Measurements from ENCODE around the gene TMEM235. TPM values are rescaled to one million over a fixed set of nuclear protein-coding genes. Genes with fewer than 3 reads are reported as not detected.

TMEM235 gene
- total RNA-seq, 1 donor from 2014 or later, result not detected

DNA sequence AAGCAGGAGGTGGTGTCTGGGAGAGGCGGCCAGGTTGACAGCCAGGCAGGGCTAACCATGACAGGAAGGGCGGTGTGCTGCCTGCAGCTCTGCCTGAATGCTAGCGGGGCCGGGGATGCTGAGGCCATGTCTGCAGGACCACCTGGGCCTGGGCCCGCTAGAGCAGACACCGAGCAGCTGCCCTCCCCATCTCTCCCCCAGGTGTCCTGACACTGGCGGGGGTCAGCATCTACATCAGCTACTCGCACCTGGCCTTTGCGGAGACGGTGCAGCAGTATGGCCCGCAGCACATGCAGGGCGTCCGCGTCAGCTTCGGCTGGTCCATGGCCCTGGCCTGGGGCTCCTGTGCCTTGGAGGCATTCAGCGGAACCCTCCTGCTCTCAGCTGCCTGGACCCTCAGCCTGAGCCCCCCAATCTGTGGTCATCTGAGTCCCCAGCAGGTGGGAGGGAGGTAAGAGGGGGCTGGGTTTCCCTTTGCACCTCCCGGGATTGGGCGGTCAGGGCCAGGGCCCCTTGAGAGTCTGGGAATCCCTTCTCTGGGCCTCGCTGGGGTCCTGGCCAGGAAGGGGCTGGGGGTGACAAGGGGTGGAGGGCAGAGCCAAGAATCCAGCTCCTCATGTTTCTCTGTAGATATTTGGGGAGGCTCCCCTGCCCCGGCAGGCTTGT is 7.5 kb downstream of the TMEM235 start:
- TF ChIP-seq, protein P1, sequence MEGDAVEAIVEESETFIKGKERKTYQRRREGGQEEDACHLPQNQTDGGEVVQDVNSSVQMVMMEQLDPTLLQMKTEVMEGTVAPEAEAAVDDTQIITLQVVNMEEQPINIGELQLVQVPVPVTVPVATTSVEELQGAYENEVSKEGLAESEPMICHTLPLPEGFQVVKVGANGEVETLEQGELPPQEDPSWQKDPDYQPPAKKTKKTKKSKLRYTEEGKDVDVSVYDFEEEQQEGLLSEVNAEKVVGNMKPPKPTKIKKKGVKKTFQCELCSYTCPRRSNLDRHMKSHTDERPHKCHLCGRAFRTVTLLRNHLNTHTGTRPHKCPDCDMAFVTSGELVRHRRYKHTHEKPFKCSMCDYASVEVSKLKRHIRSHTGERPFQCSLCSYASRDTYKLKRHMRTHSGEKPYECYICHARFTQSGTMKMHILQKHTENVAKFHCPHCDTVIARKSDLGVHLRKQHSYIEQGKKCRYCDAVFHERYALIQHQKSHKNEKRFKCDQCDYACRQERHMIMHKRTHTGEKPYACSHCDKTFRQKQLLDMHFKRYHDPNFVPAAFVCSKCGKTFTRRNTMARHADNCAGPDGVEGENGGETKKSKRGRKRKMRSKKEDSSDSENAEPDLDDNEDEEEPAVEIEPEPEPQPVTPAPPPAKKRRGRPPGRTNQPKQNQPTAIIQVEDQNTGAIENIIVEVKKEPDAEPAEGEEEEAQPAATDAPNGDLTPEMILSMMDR (conservative IDR thresholded peaks at IDR 0.05; ENCODE audit: low read depth, low read length), result no peak
- DNase-seq (ENCODE audit: low read depth), result no peak
- H3K4me3 ChIP-seq (ENCODE audit: low read depth, low read length), result no peak overlapping the region

DNA sequence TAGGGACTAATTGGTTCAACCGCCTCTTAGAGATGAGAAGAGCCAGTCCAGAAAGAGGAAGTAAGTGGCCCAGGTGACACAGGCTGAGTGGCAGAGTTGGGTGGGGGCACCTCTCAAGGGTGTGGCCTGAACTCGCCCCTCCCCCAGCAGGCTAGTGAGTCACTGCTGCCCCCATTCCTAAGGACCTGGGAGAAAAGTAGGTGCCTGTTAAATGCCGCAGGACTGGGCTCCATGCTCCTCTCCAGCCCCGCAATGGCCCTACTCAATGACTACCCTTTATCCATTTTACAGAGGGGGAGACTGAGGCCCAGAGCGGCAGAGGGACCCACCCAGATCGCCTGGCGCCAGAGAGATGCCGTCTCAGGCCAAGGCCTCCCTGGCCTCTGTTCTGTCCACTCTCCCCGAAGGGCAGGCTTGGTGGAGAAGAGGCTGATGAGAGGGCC is 8.1 kb downstream of the TMEM235 start:
- H3K4me3 ChIP-seq (ENCODE audit: low read depth, low read length), result no peak overlapping the region
- TF ChIP-seq, protein P1 (conservative IDR thresholded peaks at IDR 0.05; ENCODE audit: low read depth, low read length), result no peak

DNA sequence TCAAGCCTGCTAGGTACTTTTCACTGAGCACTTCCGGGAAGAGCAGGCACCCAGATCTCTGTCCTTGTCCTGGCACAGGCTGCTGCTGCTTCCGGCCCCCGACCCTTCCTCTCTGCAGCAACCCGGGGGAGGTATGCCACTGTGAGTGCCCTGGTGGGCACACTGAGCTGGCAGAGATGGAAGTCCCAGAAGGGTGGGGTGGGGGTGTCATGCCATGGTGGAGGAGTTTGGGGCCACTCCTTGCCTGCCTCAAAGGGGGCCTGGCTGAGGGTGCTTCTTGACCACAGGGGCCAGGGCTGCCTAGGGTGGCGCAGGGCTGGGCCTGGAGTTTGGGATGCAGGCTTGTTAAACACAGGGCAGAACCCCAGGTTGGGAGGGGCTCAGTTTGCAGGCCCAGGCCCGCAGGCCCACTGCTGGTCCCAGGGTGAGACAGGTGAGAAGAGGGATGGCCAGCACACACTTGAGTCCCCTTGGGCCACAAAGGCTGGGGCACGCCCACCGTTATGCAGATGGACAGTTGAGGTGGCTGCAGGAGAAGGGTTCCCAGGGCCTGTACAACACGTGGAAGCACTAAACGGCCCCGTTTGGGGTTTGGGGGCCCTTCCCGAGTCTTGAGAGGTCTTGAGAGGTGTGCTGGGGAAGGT is 8.7 kb downstream of the TMEM235 start:
- DNase-seq (ENCODE audit: low read depth), result no peak
- TF ChIP-seq, protein P1 (conservative IDR thresholded peaks at IDR 0.05; ENCODE audit: low read depth, low read length), result no peak
- H3K4me3 ChIP-seq (ENCODE audit: low read depth, low read length), result no peak overlapping the region

More for the DNA sequence above, 8.1 kb downstream of the TMEM235 start:
- DNase-seq (ENCODE audit: low read depth), result no peak

DNA sequence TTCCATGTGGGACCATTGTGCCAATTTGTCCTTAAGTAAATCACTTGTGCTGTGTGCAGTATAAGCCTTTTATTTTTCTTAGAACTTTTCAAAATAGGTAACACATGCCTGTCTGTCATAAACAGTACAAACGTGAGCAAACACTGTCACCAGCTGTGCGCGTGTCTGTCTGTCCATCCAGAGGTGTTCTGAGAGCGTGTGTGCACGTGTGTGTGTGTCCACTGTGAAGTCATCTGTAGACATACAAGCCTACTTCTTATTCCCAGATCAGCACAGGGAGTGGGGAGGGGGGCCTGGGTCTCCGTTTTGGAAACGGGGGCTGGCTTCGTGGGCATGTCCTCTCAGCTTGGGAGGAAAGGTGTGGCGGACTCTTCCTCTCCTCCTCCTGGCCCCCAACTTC is 9.4 kb downstream of the TMEM235 start:
- H3K4me3 ChIP-seq (ENCODE audit: low read depth, low read length), result no peak overlapping the region
- TF ChIP-seq, protein P1 (conservative IDR thresholded peaks at IDR 0.05; ENCODE audit: low read depth, low read length), result no peak
- DNase-seq (ENCODE audit: low read depth), result no peak

DNA sequence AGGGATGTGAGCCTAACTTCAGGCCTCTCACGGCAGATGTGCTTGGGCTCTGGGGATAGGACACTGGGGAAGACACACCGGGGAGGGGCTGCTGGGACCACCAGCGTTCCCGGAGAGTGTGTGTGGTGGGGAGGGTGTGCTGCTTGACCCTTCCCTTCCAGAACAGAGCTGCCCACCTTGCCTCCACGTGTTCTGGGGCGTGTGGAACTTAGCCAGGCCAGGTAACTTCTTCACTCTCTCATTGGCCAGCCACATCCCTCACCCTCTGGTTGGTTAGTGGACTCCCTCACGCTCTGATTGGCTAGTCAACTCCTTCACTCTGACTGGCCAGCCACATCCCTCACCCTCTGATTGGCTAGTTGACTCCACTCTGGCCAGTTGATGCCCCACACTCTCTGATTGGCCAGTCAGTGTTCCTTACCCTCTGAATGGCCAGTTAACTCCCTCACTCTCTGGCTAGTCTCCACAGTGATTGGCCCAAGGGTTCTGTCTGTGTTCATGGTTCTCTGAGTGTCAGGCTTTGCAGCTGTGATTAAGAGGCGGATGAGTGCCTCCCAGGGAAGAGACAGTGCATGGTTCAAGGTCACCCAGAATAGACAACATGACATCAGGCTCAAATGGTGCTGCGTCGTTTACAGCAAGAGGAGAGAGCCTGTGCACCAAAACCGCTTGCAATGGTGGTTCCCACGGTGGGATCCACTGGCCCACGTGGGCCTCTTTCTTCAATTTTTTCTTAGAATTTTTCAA is 10.0 kb downstream of the TMEM235 start:
- H3K4me3 ChIP-seq (ENCODE audit: low read depth, low read length), result no peak overlapping the region
- TF ChIP-seq, protein P1 (conservative IDR thresholded peaks at IDR 0.05; ENCODE audit: low read depth, low read length), result no peak
- DNase-seq (ENCODE audit: low read depth), result no peak

DNA sequence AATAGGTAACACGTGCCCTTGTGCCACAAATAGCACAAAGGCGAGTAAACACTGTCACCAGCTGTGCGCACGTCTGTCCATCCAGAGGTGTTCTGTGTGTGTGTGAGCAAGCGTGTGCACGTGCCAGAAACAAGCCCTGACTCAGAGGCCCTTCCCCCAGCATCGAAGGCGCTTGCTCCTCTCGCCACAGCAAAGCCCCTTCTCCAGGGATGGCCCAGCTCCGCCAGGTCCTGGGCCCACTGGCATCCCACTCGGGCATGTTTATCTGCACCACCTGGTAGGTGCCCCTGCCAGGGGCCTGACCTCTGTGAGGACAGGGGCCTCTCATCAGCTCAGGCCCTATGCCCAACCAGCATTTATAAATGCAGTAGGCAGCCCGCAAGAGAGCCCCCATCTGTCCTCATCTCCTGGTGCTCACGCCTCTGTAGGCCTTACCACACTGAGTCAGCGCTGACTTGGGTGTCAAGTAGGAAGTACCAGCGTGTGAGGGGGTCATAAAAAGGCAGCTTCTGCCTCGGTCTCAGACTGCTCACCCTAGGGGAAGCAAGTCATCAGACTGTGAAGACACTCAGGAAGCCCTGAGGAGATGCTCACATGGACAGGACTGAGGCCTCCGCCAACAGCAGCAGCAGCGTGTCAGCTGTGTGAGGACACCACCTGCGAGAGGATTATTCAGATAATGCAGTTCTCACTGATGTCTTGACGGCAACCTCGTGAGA is 10.8 kb downstream of the TMEM235 start:
- TF ChIP-seq, protein P1 (conservative IDR thresholded peaks at IDR 0.05; ENCODE audit: low read depth, low read length), result no peak
- no peak for DNase-seq (ENCODE audit: low read depth)
- H3K4me3 ChIP-seq (ENCODE audit: low read depth, low read length), result no peak overlapping the region

Data from epithelial cell of proximal tubule (primary cell).